HL-60 (cell line): ENCODE measurements around the gene NCOA3.

Source experiments
- CTCF ChIP-seq: IDR thresholded peaks from one replicate; pipeline ENCODE4 v1.5.1; 2011; ENCODE audit warnings: low read length, control low read depth, inconsistent platforms; ENCODE audit not compliant: insufficient read depth
- POLR2AphosphoS5 ChIP-seq: IDR thresholded peaks from 2 replicates; pipeline ENCODE4 v1.6.1; 2012; ENCODE audit warnings: low read depth
- REST ChIP-seq: IDR thresholded peaks from 2 replicates; pipeline ENCODE4 v1.6.1; 2012; ENCODE audit warnings: low read depth; ENCODE audit not compliant: insufficient replicate concordance

GRCh38 chr20:47578543-47578942, 76.9 kb downstream of the NCOA3 start:
- TF ChIP-seq CTCF, result no peak
- no peak for TF ChIP-seq REST
- TF ChIP-seq POLR2AphosphoS5, result no peak
